ENCODE data around the gene NAALADL2.
"Not testable (repeated sequence)": the region's sequence is repeated elsewhere in the genome, so short reads cannot be mapped to it uniquely, and the experiment has no call there.

The NAALADL2 gene

GRCh38 chr3:175105066-175105465 is 245.9 kb downstream of the NAALADL2 start:
- no peak for TF ChIP-seq JUND (IDR thresholded peaks at IDR 0.05; ENCODE audit: low read depth)
- no peak for DNase-seq (ENCODE audit: low read depth in 1 of 2, low spot score in 1 of 2)
- in situ Hi-C loops (cut with HindIII; ENCODE audit: low pct_unique_long_range_greater_than_20kb, low sequenced_read_pairs): no loop called here

DNA sequence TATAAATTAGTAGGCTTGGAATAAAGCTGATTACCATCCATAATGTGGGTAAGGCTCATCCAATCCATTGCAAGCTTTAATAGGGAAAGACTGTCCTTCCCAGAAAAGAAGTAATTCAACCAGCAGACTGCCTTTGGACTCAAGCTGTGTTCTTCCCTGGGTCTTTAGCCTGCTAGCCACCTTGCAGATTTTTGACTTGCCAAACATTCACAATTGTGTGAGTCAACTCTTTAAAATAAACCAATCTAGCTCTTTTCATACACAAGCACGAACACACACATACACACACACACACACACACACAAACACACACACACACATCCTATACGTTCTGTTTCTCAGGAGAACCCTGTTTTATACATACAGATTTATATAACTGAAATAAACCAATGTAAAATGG is 248.1 kb downstream of the NAALADL2 start:
- no peak for DNase-seq (ENCODE audit: low read depth in 1 of 2, low spot score in 1 of 2)
- no peak for TF ChIP-seq JUND (IDR thresholded peaks at IDR 0.05; ENCODE audit: low read depth)
- in situ Hi-C loops (cut with HindIII; ENCODE audit: low pct_unique_long_range_greater_than_20kb, low sequenced_read_pairs): no loop called here

GRCh38 chr3:175107995-175108394 is 248.9 kb downstream of the NAALADL2 start:
- no peak for TF ChIP-seq JUND (IDR thresholded peaks at IDR 0.05; ENCODE audit: low read depth)
- in situ Hi-C loops (cut with HindIII; ENCODE audit: low pct_unique_long_range_greater_than_20kb, low sequenced_read_pairs): no loop called here
- DNase-seq (ENCODE audit: low read depth in 1 of 2, low spot score in 1 of 2): no peak

GRCh38 chr3:175108613-175109151 is 249.5 kb downstream of the NAALADL2 start:
- in situ Hi-C loops (cut with HindIII; ENCODE audit: low pct_unique_long_range_greater_than_20kb, low sequenced_read_pairs): no loop called here
- no peak for DNase-seq (ENCODE audit: low read depth in 1 of 2, low spot score in 1 of 2)
- no peak for TF ChIP-seq JUND (IDR thresholded peaks at IDR 0.05; ENCODE audit: low read depth)

GRCh38 chr3:175111036-175111435 is 251.9 kb downstream of the NAALADL2 start:
- DNase-seq (ENCODE audit: low read depth in 1 of 2, low spot score in 1 of 2): no peak
- in situ Hi-C loops (cut with HindIII; ENCODE audit: low pct_unique_long_range_greater_than_20kb, low sequenced_read_pairs): no loop called here

DNA sequence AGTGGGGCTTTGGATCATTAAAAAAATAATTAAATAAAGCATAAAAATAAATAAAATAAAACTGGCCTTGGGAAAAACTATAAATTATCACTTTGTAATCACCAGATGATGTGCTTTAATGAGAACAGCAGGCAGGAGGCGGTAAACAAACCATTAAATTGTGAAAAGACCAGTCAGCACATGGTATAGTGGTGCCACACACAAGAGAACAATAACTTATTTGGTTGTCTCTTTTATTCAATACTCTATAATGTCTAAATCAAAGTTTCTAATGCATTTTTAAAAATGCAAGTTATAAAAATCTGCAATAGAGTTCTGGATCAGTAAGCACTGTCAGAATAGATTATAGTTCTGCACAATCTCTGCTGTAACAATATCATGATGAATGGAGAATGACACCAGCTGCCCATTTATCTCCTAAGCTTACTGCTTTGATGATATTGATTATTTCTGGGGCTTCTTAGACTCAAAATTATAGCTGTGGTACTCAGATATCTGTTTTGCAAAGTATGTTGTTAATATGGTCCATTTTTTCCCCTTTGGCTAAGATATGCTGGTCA is 259.3 kb downstream of the NAALADL2 start:
- DNase-seq (ENCODE audit: low read depth in 1 of 2, low spot score in 1 of 2): no peak
- no peak for TF ChIP-seq JUND (IDR thresholded peaks at IDR 0.05; ENCODE audit: low read depth)
- in situ Hi-C loops (cut with HindIII; ENCODE audit: low pct_unique_long_range_greater_than_20kb, low sequenced_read_pairs): no loop called here

More at GRCh38 chr3:175111036-175111435, 251.9 kb downstream of the NAALADL2 start:
- no peak for TF ChIP-seq JUND (IDR thresholded peaks at IDR 0.05; ENCODE audit: low read depth)

DNA sequence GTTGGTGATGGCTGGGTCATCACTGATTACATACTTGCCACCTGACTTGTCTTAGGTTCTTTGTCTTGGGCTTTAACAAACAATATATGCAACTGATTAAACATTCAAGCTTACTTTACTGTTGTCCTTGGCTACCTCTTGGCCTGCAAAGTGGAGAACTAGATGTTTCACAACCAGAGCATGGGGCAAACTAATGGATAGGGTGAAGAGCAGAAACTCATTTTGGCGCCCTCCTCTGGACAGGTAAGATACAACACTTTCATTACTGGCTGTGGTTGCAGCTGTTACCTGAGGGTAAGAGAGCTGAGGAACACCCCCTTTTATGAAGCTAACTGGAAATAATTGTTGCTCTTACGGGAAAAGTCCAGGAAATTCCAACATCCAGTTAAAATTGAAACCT is 262.1 kb downstream of the NAALADL2 start:
- in situ Hi-C loops (cut with HindIII; ENCODE audit: low pct_unique_long_range_greater_than_20kb, low sequenced_read_pairs): no loop called here
- peak in 1 of 2 experiments; percentile 83 for DNase-seq (ENCODE audit: low read depth in 1 of 2, low spot score in 1 of 2)
- no peak for TF ChIP-seq JUND (IDR thresholded peaks at IDR 0.05; ENCODE audit: low read depth)

GRCh38 chr3:175127075-175127662 is 268.0 kb downstream of the NAALADL2 start:
- TF ChIP-seq JUND (IDR thresholded peaks at IDR 0.05; ENCODE audit: low read depth): peak; percentile 96; the same call in 1 of the 2 replicates
- in situ Hi-C loops (cut with HindIII; ENCODE audit: low pct_unique_long_range_greater_than_20kb, low sequenced_read_pairs): no loop called here
- peak in 1 of 2 experiments; percentile 88 for DNase-seq (ENCODE audit: low read depth in 1 of 2, low spot score in 1 of 2)

- no peak for DNase-seq (ENCODE audit: low read depth in 1 of 2, low spot score in 1 of 2)
- in situ Hi-C loops (cut with HindIII; ENCODE audit: low pct_unique_long_range_greater_than_20kb, low sequenced_read_pairs): no loop called here
- TF ChIP-seq JUND (IDR thresholded peaks at IDR 0.05; ENCODE audit: low read depth): 0 out of 2 replicates have a peak, but pooled peaks have one; percentile 26
Observed at GRCh38 chr3:175129126-175129525, 270.0 kb downstream of the NAALADL2 start.

DNA sequence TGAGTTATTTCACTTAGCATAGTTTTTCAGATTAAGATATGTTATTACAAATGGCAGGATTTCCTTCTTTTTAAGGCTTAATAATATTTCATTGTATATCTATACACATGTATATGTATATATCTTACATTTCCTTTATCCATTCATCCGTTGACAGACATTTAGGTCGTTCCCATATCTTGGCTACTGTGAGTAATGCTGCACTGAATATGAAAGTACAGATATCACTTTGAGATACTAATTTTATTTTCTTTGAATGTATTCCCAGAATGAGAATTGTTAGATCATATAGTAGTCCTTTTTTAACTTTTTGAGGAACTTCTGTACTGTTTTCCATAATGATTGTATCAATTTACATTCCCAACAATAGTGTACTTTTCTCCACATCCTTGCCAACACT is 270.4 kb downstream of the NAALADL2 start:
- no peak for DNase-seq (ENCODE audit: low read depth in 1 of 2, low spot score in 1 of 2)
- in situ Hi-C loops (cut with HindIII; ENCODE audit: low pct_unique_long_range_greater_than_20kb, low sequenced_read_pairs): no loop called here
- no peak for TF ChIP-seq JUND (IDR thresholded peaks at IDR 0.05; ENCODE audit: low read depth)

- in situ Hi-C loops (cut with HindIII; ENCODE audit: low pct_unique_long_range_greater_than_20kb, low sequenced_read_pairs); DNase-seq (ENCODE audit: low read depth in 1 of 2, low spot score in 1 of 2): not testable (repeated sequence)
Observed at GRCh38 chr3:175131866-175132265, 272.7 kb downstream of the NAALADL2 start.

GRCh38 chr3:175132706-175133105 is 273.6 kb downstream of the NAALADL2 start:
- in situ Hi-C loops (cut with HindIII; ENCODE audit: low pct_unique_long_range_greater_than_20kb, low sequenced_read_pairs); DNase-seq (ENCODE audit: low read depth in 1 of 2, low spot score in 1 of 2): not testable (repeated sequence)

- no peak for DNase-seq (ENCODE audit: low read depth in 1 of 2, low spot score in 1 of 2)
- in situ Hi-C loops (cut with HindIII; ENCODE audit: low pct_unique_long_range_greater_than_20kb, low sequenced_read_pairs): no loop called here
- no peak for TF ChIP-seq JUND (IDR thresholded peaks at IDR 0.05; ENCODE audit: low read depth)
Observed at GRCh38 chr3:175144368-175144767, 285.2 kb downstream of the NAALADL2 start.
